CD4-positive, CD25-positive, alpha-beta regulatory T cell (primary cell): ENCODE results near the gene BDNF. TPM values are rescaled to one million over a fixed set of nuclear protein-coding genes. Genes with fewer than 3 reads are reported as not detected.

Source experiments
- ATAC-seq, 2 donors: fragments of 150-1000 bp; cut with Tn5 transposase; one replicate each; pipeline ENCODE4 v1.10.0; 2021; ENCODE audit warnings: low read depth in 2 of 2, moderate number of reproducible peaks in 2 of 2, moderate library complexity in 1 of 2
- DNase-seq, 3 donors: peaks; one replicate each; pipeline versions ENCODE4 v3.0.0 to v3.0.0-alpha.2; 2012 to 2022; ENCODE audit warnings: mixed read lengths in 1 of 3
- H3K27ac ChIP-seq: one replicate; pipeline ENCODE4 v1.7.0; 2013; ENCODE audit warnings: mild to moderate bottlenecking, low read length; ENCODE audit not compliant: insufficient read depth, poor library complexity, severe bottlenecking
- H3K27me3 ChIP-seq: one replicate; pipeline ENCODE4 v1.7.0; 2013; ENCODE audit warnings: low read length; ENCODE audit not compliant: control insufficient read depth, insufficient read depth
- H3K36me3 ChIP-seq: one replicate; pipeline ENCODE4 v1.7.0; 2013; ENCODE audit warnings: mild to moderate bottlenecking, low read length, moderate library complexity; ENCODE audit not compliant: control insufficient read depth, insufficient read depth
- H3K4me1 ChIP-seq: 2 replicates; pipeline ENCODE4 v1.7.0; 2013; ENCODE audit warnings: mild to moderate bottlenecking, low read length; ENCODE audit not compliant: insufficient read depth, control insufficient read depth, poor library complexity, severe bottlenecking
- H3K4me3 ChIP-seq: one replicate; pipeline ENCODE4 v1.7.0; 2013; ENCODE audit warnings: low read depth, mild to moderate bottlenecking, low read length, moderate library complexity
- H3K9me3 ChIP-seq, 2 experiments: 1 replicate in 1 of 2; 2 replicates in 1 of 2; pipeline ENCODE4 v1.7.0; 2013; ENCODE audit warnings: low read length in 2 of 2, mild to moderate bottlenecking in 1 of 2, moderate library complexity in 1 of 2; ENCODE audit not compliant: control insufficient read depth in 2 of 2
- H3K27ac Mint-ChIP-seq, 3 donors: one replicate each; pipeline ENCODE4 v1.8.0; 2020 to 2022; ENCODE audit warnings: mild to moderate bottlenecking in 3 of 3, mixed read lengths in 3 of 3, moderate library complexity in 2 of 3
- H3K27me3 Mint-ChIP-seq: one replicate; pipeline ENCODE4 v1.8.0; 2022; ENCODE audit warnings: mild to moderate bottlenecking, mixed read lengths
- H3K36me3 Mint-ChIP-seq: one replicate; pipeline ENCODE4 v1.8.0; 2020; ENCODE audit warnings: mixed read lengths
- H3K4me1 Mint-ChIP-seq, 4 donors: one replicate each; pipeline ENCODE4 v1.8.0; 2020 to 2022; ENCODE audit warnings: mixed read lengths in 4 of 4, mild to moderate bottlenecking in 1 of 4
- H3K4me3 Mint-ChIP-seq, 4 donors: one replicate each; pipeline ENCODE4 v1.8.0; 2020 to 2022; ENCODE audit warnings: mild to moderate bottlenecking in 4 of 4, mixed read lengths in 4 of 4, moderate library complexity in 3 of 4
- H3K9me3 Mint-ChIP-seq, 7 donors: one replicate each; pipeline ENCODE4 v1.8.0; 2020 to 2022; ENCODE audit warnings: mixed read lengths in 7 of 7, mild to moderate bottlenecking in 3 of 7, moderate library complexity in 2 of 7
- polyA plus RNA-seq, 4 donors: library from polyadenylated mRNA; unstranded; fragments of 300-500 nt; fragmentation: Illumina TruSeq; gene quantifications; one replicate each; pipeline ENCODE4 v1.2.3, GENCODE V29; 2021
- total RNA-seq: library from RNA; stranded (reverse); gene quantifications from one replicate; pipeline ENCODE4 v1.2.3, GENCODE V29; 2022

The BDNF gene
- total and polyA plus RNA-seq, 5 donors from 2014 or later: not detected

DNA sequence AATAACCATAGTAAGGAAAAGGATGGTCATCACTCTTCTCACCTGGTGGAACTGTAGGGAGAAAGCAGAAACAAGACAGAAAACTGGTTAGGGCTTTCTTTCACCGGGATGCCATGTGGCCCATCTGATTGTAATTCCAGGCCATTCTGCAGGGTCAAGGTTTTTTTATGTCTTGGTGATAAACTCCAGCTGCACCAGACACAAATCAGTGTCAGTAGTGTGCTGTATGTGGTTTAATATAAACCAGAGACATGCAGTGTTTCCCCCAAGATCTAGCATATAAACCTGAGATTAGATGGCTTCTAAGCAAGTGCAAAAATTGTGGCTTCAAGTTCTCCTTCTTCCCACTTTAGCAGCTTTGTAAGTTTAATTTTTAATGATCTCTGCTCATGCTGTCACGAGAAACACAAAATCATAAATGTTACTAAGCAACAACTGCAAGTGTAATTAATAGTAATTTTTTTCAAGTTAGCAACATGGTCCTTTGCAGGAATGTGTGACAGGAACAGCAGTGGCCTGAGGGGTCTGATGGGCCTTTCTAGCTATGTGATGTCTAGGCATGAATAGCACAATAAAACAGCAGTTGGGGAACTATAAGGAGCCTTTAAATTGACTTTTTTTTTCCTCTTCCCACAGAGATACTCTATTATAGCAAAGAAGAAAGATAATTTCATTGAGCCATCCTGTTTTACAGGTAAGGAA, 41.6 kb downstream of the BDNF start:
- H3K9me3 ChIP-seq: peaks cover 0 to 2% of the 10 kb centered on the region in 2 experiments
- H3K36me3 Mint-ChIP-seq: peaks cover 20% of the 10 kb centered on the region
- H3K4me3 Mint-ChIP-seq: no peak overlapping the region
- H3K4me3 ChIP-seq: no peak overlapping the region
- H3K4me1 ChIP-seq: no peaks in the 10 kb centered on the region
- no peaks in the 10 kb centered on the region for H3K36me3 ChIP-seq
- DNase-seq: no peak
- H3K9me3 Mint-ChIP-seq: peaks cover 0 to 9% (median 2%) of the 10 kb centered on the region in 7 donors
- no peaks in the 10 kb centered on the region for H3K27me3 Mint-ChIP-seq
- no peak for ATAC-seq
- no peak overlapping the region for H3K27ac ChIP-seq
- no peak overlapping the region for H3K27ac Mint-ChIP-seq
- no peaks in the 10 kb centered on the region for H3K4me1 Mint-ChIP-seq
- H3K27me3 ChIP-seq: no peaks in the 10 kb centered on the region

GRCh38 chr11:27656806-27657483, 43.3 kb downstream of the BDNF start:
- Mint-ChIP-seq H3K36me3 (peaks cover 18% of the 10 kb centered on the region), H3K9me3 (peaks cover 0 to 9% (median 2%) of the 10 kb centered on the region in 7 donors), H3K4me3 (no peak overlapping the region), H3K4me1 (no peaks in the 10 kb centered on the region), H3K27ac (no peak overlapping the region), H3K27me3 (no peaks in the 10 kb centered on the region)
- no peaks in the 10 kb centered on the region for H3K9me3 ChIP-seq
- no peak overlapping the region for H3K4me3 ChIP-seq
- no peaks in the 10 kb centered on the region for H3K4me1 ChIP-seq
- no peaks in the 10 kb centered on the region for H3K36me3 ChIP-seq
- H3K27ac ChIP-seq: no peak overlapping the region
- ATAC-seq (no peak), DNase-seq (no peak)
- H3K27me3 ChIP-seq: no peaks in the 10 kb centered on the region

DNA sequence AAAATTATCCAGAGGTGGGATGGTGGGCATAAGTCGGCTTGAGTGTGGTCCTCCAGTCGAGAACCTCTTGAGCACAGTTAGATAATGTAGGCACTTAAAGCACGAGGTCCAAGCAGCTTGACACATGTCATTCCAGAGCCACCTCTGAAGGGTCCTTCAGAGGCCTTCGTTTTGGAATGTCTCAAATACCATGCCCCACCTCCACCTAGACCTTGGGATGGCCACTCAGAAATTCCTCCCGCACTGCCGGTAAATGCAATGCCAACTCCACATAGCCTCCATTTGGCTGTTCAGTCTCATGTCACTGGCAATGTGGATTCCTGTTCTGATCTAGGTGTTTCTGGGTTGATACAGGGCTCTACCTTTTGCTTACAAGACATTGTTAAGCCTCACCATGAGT, 43.9 kb downstream of the BDNF start:
- ATAC-seq (no peak), DNase-seq (no peak)
- Histone ChIP-seq H3K36me3 (no peaks in the 10 kb centered on the region), H3K4me1 (no peaks in the 10 kb centered on the region), H3K27ac (no peak overlapping the region), H3K27me3 (no peaks in the 10 kb centered on the region), H3K4me3 (no peak overlapping the region), H3K9me3 (no peaks in the 10 kb centered on the region)
- H3K27me3 Mint-ChIP-seq: no peaks in the 10 kb centered on the region
- no peaks in the 10 kb centered on the region for H3K4me1 Mint-ChIP-seq
- no peak overlapping the region for H3K27ac Mint-ChIP-seq
- H3K4me3 Mint-ChIP-seq: no peak overlapping the region
- H3K9me3 Mint-ChIP-seq: peaks cover 0 to 6% (median under 1%) of the 10 kb centered on the region in 7 donors
- H3K36me3 Mint-ChIP-seq: peaks cover 12% of the 10 kb centered on the region

DNA sequence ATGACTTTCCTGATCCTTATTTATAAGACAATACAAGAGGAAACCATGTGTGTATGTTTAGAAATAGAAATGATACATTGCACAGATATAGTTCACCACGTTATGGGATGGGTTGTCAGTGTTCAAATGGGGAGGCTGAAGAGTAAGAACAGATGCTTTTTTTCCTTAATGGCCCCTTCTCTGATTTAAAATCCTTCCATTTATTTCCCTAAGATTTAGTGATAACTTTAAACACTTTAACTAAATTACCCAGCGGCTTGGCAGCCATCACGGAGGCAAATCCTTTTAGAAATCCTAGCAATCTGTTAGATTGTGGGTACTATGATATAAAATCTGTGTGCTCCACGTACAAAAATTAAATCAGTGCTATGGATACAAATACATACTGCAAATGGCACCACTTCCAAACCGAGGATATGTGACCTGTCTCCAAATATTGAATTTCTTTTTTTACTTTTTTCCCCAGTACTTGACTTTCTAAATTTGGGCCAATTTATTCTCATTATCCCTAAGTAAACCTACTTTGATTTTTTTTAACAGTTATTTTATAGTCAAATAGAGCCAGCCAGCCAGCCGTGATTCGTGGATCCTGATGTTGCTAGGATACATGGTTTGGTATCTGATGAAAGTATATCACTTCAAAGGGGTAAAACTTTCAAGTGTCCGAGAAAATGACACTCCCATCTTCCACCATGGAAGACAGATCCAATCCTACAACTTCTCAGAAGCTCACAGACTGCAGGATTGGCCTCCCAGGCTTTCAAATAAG, 46.1 kb downstream of the BDNF start:
- Mint-ChIP-seq H3K27ac (no peak overlapping the region), H3K4me3 (no peak overlapping the region), H3K36me3 (peaks cover 10% of the 10 kb centered on the region), H3K9me3 (peaks cover 0 to 4% (median 0%) of the 10 kb centered on the region in 7 donors), H3K27me3 (no peaks in the 10 kb centered on the region), H3K4me1 (no peaks in the 10 kb centered on the region)
- no peak for ATAC-seq
- Histone ChIP-seq H3K4me1 (no peaks in the 10 kb centered on the region), H3K27ac (no peak overlapping the region), H3K36me3 (no peaks in the 10 kb centered on the region), H3K4me3 (no peak overlapping the region), H3K9me3 (no peaks in the 10 kb centered on the region), H3K27me3 (no peaks in the 10 kb centered on the region)
- DNase-seq: no peak

DNA sequence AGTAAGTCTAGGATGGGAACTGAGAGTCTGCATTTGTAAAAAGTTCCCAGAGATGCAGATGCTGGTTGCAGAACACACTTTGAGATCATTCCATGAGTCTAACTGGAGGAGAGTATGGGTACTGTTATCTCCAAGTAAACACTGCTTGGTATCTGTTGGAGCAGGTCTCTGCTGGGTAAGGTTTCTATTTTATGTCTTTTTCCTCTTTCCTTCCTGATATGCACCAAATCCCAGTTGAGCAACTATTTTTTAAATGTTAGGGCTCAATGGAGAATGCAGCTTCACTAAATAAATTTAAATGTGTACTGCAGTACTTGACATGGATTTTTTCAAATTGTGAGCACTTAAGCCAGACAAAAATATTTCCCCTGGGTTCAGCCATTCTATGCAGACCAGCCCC, 48.5 kb downstream of the BDNF start:
- Mint-ChIP-seq H3K9me3 (peaks cover 0 to 5% (median 0%) of the 10 kb centered on the region in 7 donors), H3K4me3 (no peak overlapping the region), H3K27me3 (no peaks in the 10 kb centered on the region), H3K36me3 (peaks cover 4% of the 10 kb centered on the region), H3K4me1 (no peaks in the 10 kb centered on the region), H3K27ac (no peak overlapping the region)
- no peak overlapping the region for H3K27ac ChIP-seq
- H3K36me3 ChIP-seq: no peaks in the 10 kb centered on the region
- no peaks in the 10 kb centered on the region for H3K9me3 ChIP-seq
- H3K4me3 ChIP-seq: no peak overlapping the region
- no peaks in the 10 kb centered on the region for H3K27me3 ChIP-seq
- no peaks in the 10 kb centered on the region for H3K4me1 ChIP-seq
- no peak for DNase-seq
- no peak for ATAC-seq

- no peaks in the 10 kb centered on the region for H3K4me1 Mint-ChIP-seq
Measured at GRCh38 chr11:27650988-27651387, 49.3 kb downstream of the BDNF start.

GRCh38 chr11:27649800-27650199, 50.5 kb downstream of the BDNF start:
- no peak overlapping the region for H3K4me3 ChIP-seq
- H3K27ac ChIP-seq: no peak overlapping the region
- Mint-ChIP-seq H3K36me3 (no peaks in the 10 kb centered on the region), H3K9me3 (peaks cover 0 to 4% (median 0%) of the 10 kb centered on the region in 7 donors), H3K27me3 (no peaks in the 10 kb centered on the region), H3K4me3 (no peak overlapping the region), H3K4me1 (no peaks in the 10 kb centered on the region), H3K27ac (no peak overlapping the region)
- H3K9me3 ChIP-seq: no peaks in the 10 kb centered on the region
- H3K36me3 ChIP-seq: no peaks in the 10 kb centered on the region
- no peaks in the 10 kb centered on the region for H3K4me1 ChIP-seq
- H3K27me3 ChIP-seq: no peaks in the 10 kb centered on the region
- DNase-seq: no peak
- no peak for ATAC-seq

More at GRCh38 chr11:27650988-27651387, 49.3 kb downstream of the BDNF start:
- Histone ChIP-seq H3K4me3 (no peak overlapping the region), H3K27ac (no peak overlapping the region), H3K9me3 (no peaks in the 10 kb centered on the region), H3K27me3 (no peaks in the 10 kb centered on the region), H3K36me3 (no peaks in the 10 kb centered on the region), H3K4me1 (no peaks in the 10 kb centered on the region)
- DNase-seq (no peak), ATAC-seq (no peak)
- peaks cover 0 to 5% (median 0%) of the 10 kb centered on the region in 7 donors for H3K9me3 Mint-ChIP-seq
- H3K4me3 Mint-ChIP-seq: no peak overlapping the region
- H3K27ac Mint-ChIP-seq: no peak overlapping the region
- no peaks in the 10 kb centered on the region for H3K27me3 Mint-ChIP-seq
- peaks cover 4% of the 10 kb centered on the region for H3K36me3 Mint-ChIP-seq
